ENCODE results near the gene CYP3A7.
"Not testable (repeated sequence)": the region's sequence is repeated elsewhere in the genome, so short reads cannot be mapped to it uniquely, and the experiment has no call there.

The CYP3A7 gene

GRCh38 chr7:99665312-99666012 is 69.5 kb downstream of the CYP3A7 start:
- no peak for DNase-seq

GRCh38 chr7:99657879-99658278 is 77.1 kb downstream of the CYP3A7 start:
- not testable (repeated sequence) for DNase-seq

All from NCI-H2081 treated with DMSO at 0.1 percent for 48 hours (cell line).